ENCODE measurements around the gene IGSF21. TPM values are rescaled to one million over a fixed set of nuclear protein-coding genes. Genes with fewer than 3 reads are reported as not detected.

IGSF21 gene
- total RNA-seq, 1 donor from 2014 or later = 4.4 TPM

- H3K27ac Mint-ChIP-seq (ENCODE audit: unreplicated experiment) = peak overlapping the region; percentile 76
- peaks cover 8% of the 10 kb centered on the region for H3K27me3 Mint-ChIP-seq (ENCODE audit: unreplicated experiment)
- peaks cover 50% of the 10 kb centered on the region for H3K4me1 Mint-ChIP-seq (ENCODE audit: unreplicated experiment)
- H3K36me3 Mint-ChIP-seq (ENCODE audit: low read depth, unreplicated experiment) = no peaks in the 10 kb centered on the region
- TF ChIP-seq CTCF (IDR thresholded peaks at IDR 0.05; ENCODE audit: unreplicated experiment) = no peak
- H3K4me3 Mint-ChIP-seq (ENCODE audit: unreplicated experiment) = no peak overlapping the region
- DNase-seq (ENCODE audit: low spot score) = no peak
- no peaks in the 10 kb centered on the region for H3K9me3 Mint-ChIP-seq (ENCODE audit: unreplicated experiment)
These were observed 62.8 kb downstream of the IGSF21 start for GRCh38 chr1:18170444-18170843.

GRCh38 chr1:18174037-18174436 is 66.4 kb downstream of the IGSF21 start:
- Mint-ChIP-seq H3K4me3 (ENCODE audit: unreplicated experiment) (no peak overlapping the region), H3K9me3 (ENCODE audit: unreplicated experiment) (no peaks in the 10 kb centered on the region), H3K36me3 (ENCODE audit: low read depth, unreplicated experiment) (no peaks in the 10 kb centered on the region), H3K27me3 (ENCODE audit: unreplicated experiment) (peaks cover 3% of the 10 kb centered on the region), H3K27ac (ENCODE audit: unreplicated experiment) (no peak overlapping the region), H3K4me1 (ENCODE audit: unreplicated experiment) (peaks cover 32% of the 10 kb centered on the region)
- no peak for DNase-seq (ENCODE audit: low spot score)
- TF ChIP-seq CTCF (IDR thresholded peaks at IDR 0.05; ENCODE audit: unreplicated experiment) = no peak

- TF ChIP-seq CTCF (IDR thresholded peaks at IDR 0.05; ENCODE audit: unreplicated experiment) = no peak
- Mint-ChIP-seq H3K36me3 (ENCODE audit: low read depth, unreplicated experiment) (no peaks in the 10 kb centered on the region), H3K27me3 (ENCODE audit: unreplicated experiment) (peaks cover 4% of the 10 kb centered on the region), H3K4me3 (ENCODE audit: unreplicated experiment) (no peak overlapping the region), H3K4me1 (ENCODE audit: unreplicated experiment) (peaks cover 31% of the 10 kb centered on the region), H3K9me3 (ENCODE audit: unreplicated experiment) (no peaks in the 10 kb centered on the region), H3K27ac (ENCODE audit: unreplicated experiment) (no peak overlapping the region)
- no peak for DNase-seq (ENCODE audit: low spot score)
These were observed 67.5 kb downstream of the IGSF21 start for GRCh38 chr1:18175051-18175450.

GRCh38 chr1:18175530-18176377 is 68.2 kb downstream of the IGSF21 start:
- H3K4me1 Mint-ChIP-seq (ENCODE audit: unreplicated experiment) = peaks cover 28% of the 10 kb centered on the region
- no peaks in the 10 kb centered on the region for H3K9me3 Mint-ChIP-seq (ENCODE audit: unreplicated experiment)
- no peak for DNase-seq (ENCODE audit: low spot score)
- H3K27me3 Mint-ChIP-seq (ENCODE audit: unreplicated experiment) = peaks cover 4% of the 10 kb centered on the region
- no peaks in the 10 kb centered on the region for H3K36me3 Mint-ChIP-seq (ENCODE audit: low read depth, unreplicated experiment)
- no peak overlapping the region for H3K4me3 Mint-ChIP-seq (ENCODE audit: unreplicated experiment)
- H3K27ac Mint-ChIP-seq (ENCODE audit: unreplicated experiment) = no peak overlapping the region
- no peak for TF ChIP-seq CTCF (IDR thresholded peaks at IDR 0.05; ENCODE audit: unreplicated experiment)

GRCh38 chr1:18176619-18177018 is 69.0 kb downstream of the IGSF21 start:
- no peak for TF ChIP-seq CTCF (IDR thresholded peaks at IDR 0.05; ENCODE audit: unreplicated experiment)
- H3K27me3 Mint-ChIP-seq (ENCODE audit: unreplicated experiment) = peaks cover 4% of the 10 kb centered on the region
- no peak for DNase-seq (ENCODE audit: low spot score)
- H3K4me3 Mint-ChIP-seq (ENCODE audit: unreplicated experiment) = no peak overlapping the region
- H3K9me3 Mint-ChIP-seq (ENCODE audit: unreplicated experiment) = no peaks in the 10 kb centered on the region
- no peaks in the 10 kb centered on the region for H3K36me3 Mint-ChIP-seq (ENCODE audit: low read depth, unreplicated experiment)
- H3K27ac Mint-ChIP-seq (ENCODE audit: unreplicated experiment) = no peak overlapping the region
- H3K4me1 Mint-ChIP-seq (ENCODE audit: unreplicated experiment) = peaks cover 19% of the 10 kb centered on the region
